A549 (cell line): ENCODE results near the gene ERN1. TPM values are rescaled to one million over a fixed set of nuclear protein-coding genes. Genes with fewer than 3 reads are reported as not detected.

ENCODE experiments used
- ATAC-seq, 2 experiments: fragments of 200-7000 bp in 1 of 2; fragments of >200 bp in 1 of 2; cut with Nextera tagmentation in 1 of 2; cut with Tn5 transposase in 1 of 2; 3 replicates each; pipeline versions ENCODE4 v1.8.0 to v1.9.1; 2018 to 2020; ENCODE audit warnings: mild to moderate bottlenecking in 1 of 2, moderate library complexity in 1 of 2
- CTCF ChIA-PET: fragments of 300-600 bp; sonication (Branson Sonifier 250); formaldehyde crosslinking; extraction: SDS; loops from one replicate; lab custom pipeline; 2021; ENCODE audit warnings: antibody characterized with exemption, inconsistent platforms; lab: Yijun Ruan, JAX
- POLR2A ChIA-PET: fragments of 350-600 bp; formaldehyde crosslinking; extraction: SDS; loops from one replicate; lab custom pipeline; 2021; ENCODE audit warnings: antibody characterized with exemption, inconsistent platforms; lab: Yijun Ruan, JAX
- DNase-seq, 2 experiments: peaks; one replicate each; pipeline versions ENCODE4 v3.0.0 to v3.0.0-alpha.2; 2011 to 2016; ENCODE audit warnings: low read depth in 1 of 2, low spot score in 1 of 2
- FAIRE-seq: peaks from 2 replicates; lab custom pipeline; 2011; peaks lifted over from hg19 to GRCh38; lab: Jason Lieb, UNC
- H3K27ac ChIP-seq, 2 experiments: fragments of >200 bp; sonication (Bioruptor Twin); formaldehyde crosslinking; 3 replicates each; pipeline ENCODE4 v1.5.1; 2016 to 2017
- H3K4me1 ChIP-seq: fragments of >200 bp; sonication (Bioruptor Twin); formaldehyde crosslinking; 3 replicates; pipeline ENCODE4 v1.6.1; 2016
- H3K4me2 ChIP-seq: fragments of >200 bp; sonication (Bioruptor Twin); formaldehyde crosslinking; 3 replicates; pipeline ENCODE4 v1.6.1; 2016
- H3K4me3 ChIP-seq: fragments of >200 bp; sonication (Bioruptor Twin); formaldehyde crosslinking; 3 replicates; pipeline ENCODE4 v1.5.1; 2016
- H3K9me3 ChIP-seq: fragments of >200 bp; sonication (Bioruptor Twin); formaldehyde crosslinking; 3 replicates; pipeline ENCODE4 v1.6.1; 2016
- FOSB ChIP-seq: fragments of 250-450 bp; sonication (Bioruptor Pico); IDR thresholded peaks from 2 replicates; pipeline ENCODE4 v1.5.0; 2020; ENCODE audit warnings: mild to moderate bottlenecking, moderate library complexity
- FOXS1 ChIP-seq: fragments of 250-450 bp; sonication (Bioruptor Pico); IDR thresholded peaks from 2 replicates; pipeline ENCODE4 v1.5.0; 2020; ENCODE audit warnings: mild to moderate bottlenecking, moderate library complexity
- HES2 ChIP-seq: fragments of >200 bp; sonication (Bioruptor Twin); formaldehyde crosslinking; IDR thresholded peaks from 2 replicates; pipeline ENCODE4 v1.6.1; 2016
- HOXB13 ChIP-seq: fragments of 250-450 bp; sonication (Bioruptor Pico); IDR thresholded peaks from 2 replicates; pipeline ENCODE4 v1.5.0; 2020; ENCODE audit warnings: low read depth, mild to moderate bottlenecking, moderate library complexity
- HOXB5 ChIP-seq: fragments of 250-450 bp; sonication (Bioruptor Pico); IDR thresholded peaks from 2 replicates; pipeline ENCODE4 v1.5.0; 2020; ENCODE audit warnings: mild to moderate bottlenecking, moderate library complexity
- KDM1A ChIP-seq: fragments of 200-600 bp; sonication (generic); IDR thresholded peaks from 2 replicates; pipeline ENCODE4 v1.6.1; 2016; ENCODE audit warnings: low read depth, mild to moderate bottlenecking
- KDM5A ChIP-seq: fragments of 200-600 bp; sonication (generic); IDR thresholded peaks from 2 replicates; pipeline ENCODE4 v1.6.1; 2016; ENCODE audit warnings: antibody characterized with exemption, mild to moderate bottlenecking
- MAFK ChIP-seq: fragments of 450-650 bp; IDR thresholded peaks from 2 replicates; pipeline ENCODE4 v1.6.1; 2014; ENCODE audit not compliant: partially characterized antibody
- PBX3 ChIP-seq: IDR thresholded peaks from 2 replicates; pipeline ENCODE4 v1.6.1; 2012
- PHF8 ChIP-seq: fragments of 200-600 bp; sonication (generic); IDR thresholded peaks from 2 replicates; pipeline ENCODE4 v1.6.1; 2016; ENCODE audit warnings: low read depth, mild to moderate bottlenecking, antibody characterized with exemption, moderate library complexity, borderline replicate concordance
- POLR2AphosphoS2 ChIP-seq: conservative IDR thresholded peaks from 2 replicates; pipeline ENCODE4 v1.6.1; 2012; ENCODE audit warnings: low read length, improper control_type of control experiment, inconsistent platforms
- RFX5 ChIP-seq: fragments of 450-650 bp; IDR thresholded peaks from 2 replicates; pipeline ENCODE4 v1.7.1; 2014; ENCODE audit warnings: antibody characterized with exemption, mild to moderate bottlenecking, moderate library complexity
- RNF2 ChIP-seq: fragments of 200-600 bp; sonication (generic); IDR thresholded peaks from 2 replicates; pipeline ENCODE4 v1.6.1; 2016; ENCODE audit warnings: low read depth, mild to moderate bottlenecking, antibody characterized with exemption, moderate library complexity, borderline replicate concordance
- SMC3 ChIP-seq: fragments of >200 bp; sonication (Bioruptor Twin); formaldehyde crosslinking; IDR thresholded peaks from 3 replicates; pipeline ENCODE4 v1.6.1; 2018; ENCODE audit warnings: inconsistent platforms
- ZC3H11A ChIP-seq: fragments of 450-650 bp; IDR thresholded peaks from 2 replicates; pipeline ENCODE4 v1.6.1; 2014; ENCODE audit warnings: antibody characterized with exemption, mild to moderate bottlenecking
- ZNF302 ChIP-seq: fragments of 250-450 bp; sonication (Bioruptor Pico); IDR thresholded peaks from 2 replicates; pipeline ENCODE4 v1.9.0; 2021; ENCODE audit warnings: inconsistent platforms, mild to moderate bottlenecking, moderate library complexity
- WGBS: methylation state at CpG from one replicate; pipeline ENCODE4 v1.1.6; 2017; ENCODE audit errors: missing lambda C conversion rate; 5-methylcytosine and 5-hydroxymethylcytosine counted together
- polyA plus RNA-seq, 4 experiments: library from polyadenylated mRNA; depleted of rRNA in 3 of 4; stranded (reverse); fragments of >200 nt; fragmentation: RNase III in 1 of 4; extraction: RNeasy Plus Mini Kit Qiagen cat#74134 plus additional on column Dnase treatment in 1 of 4; gene quantifications; 2 replicates in 3 of 4; 3 replicates in 1 of 4; pipeline ENCODE4 v1.2.3, GENCODE V29; 2011 to 2017
- TF ChIP-seq, protein P1 (sequence below): fragments of 200-600 bp; sonication (generic); IDR thresholded peaks from 2 replicates; pipeline ENCODE4 v1.6.1; 2016; ENCODE audit warnings: antibody characterized with exemption, mild to moderate bottlenecking, moderate library complexity
- TF ChIP-seq, protein P2 (sequence below): fragments of 450-650 bp; IDR thresholded peaks from 2 replicates; pipeline ENCODE4 v1.6.1; 2014; ENCODE audit warnings: antibody characterized with exemption
- TF ChIP-seq, protein P3 (sequence below): IDR thresholded peaks from 2 replicates; pipeline ENCODE4 v1.6.1; 2012

The ERN1 gene
- polyA plus RNA-seq, 2 of the 4 experiments (the other 2 are of a cell fraction) = 4.1 to 19.8 TPM

- ChIA-PET POLR2A (interaction anchor here (0.7 kb wide), 1 partner anchor 17 kb away, joined by 3 read pairs; no protein-coding TSS in a partner anchor), CTCF (interaction anchor here (0.7 to 2.2 kb wide), 10 partner anchors 14 to 238 kb away, joined by 3 to 15 read pairs (median 4); partner anchors contain the start of gene GH1)
- Histone ChIP-seq H3K4me3 (no peak overlapping the region), H3K4me1 (peaks cover 46% of the 10 kb centered on the region), H3K27ac (0 out of 6 replicates have a peak overlapping the region, but pooled peaks of 1 of the 2 experiments have one; percentile 17), H3K4me2 (0 out of 3 replicates have a peak overlapping the region, but pooled peaks have one; percentile 11), H3K9me3 (no peaks in the 10 kb centered on the region)
- TF ChIP-seq HOXB13 (CRISPR knock-in tag) (no peak), ZNF302 (CRISPR knock-in tag) (no peak), PBX3 (no peak), ZC3H11A (no peak), HOXB5 (no peak), KDM5A (no peak)
- TF ChIP-seq, protein P1, sequence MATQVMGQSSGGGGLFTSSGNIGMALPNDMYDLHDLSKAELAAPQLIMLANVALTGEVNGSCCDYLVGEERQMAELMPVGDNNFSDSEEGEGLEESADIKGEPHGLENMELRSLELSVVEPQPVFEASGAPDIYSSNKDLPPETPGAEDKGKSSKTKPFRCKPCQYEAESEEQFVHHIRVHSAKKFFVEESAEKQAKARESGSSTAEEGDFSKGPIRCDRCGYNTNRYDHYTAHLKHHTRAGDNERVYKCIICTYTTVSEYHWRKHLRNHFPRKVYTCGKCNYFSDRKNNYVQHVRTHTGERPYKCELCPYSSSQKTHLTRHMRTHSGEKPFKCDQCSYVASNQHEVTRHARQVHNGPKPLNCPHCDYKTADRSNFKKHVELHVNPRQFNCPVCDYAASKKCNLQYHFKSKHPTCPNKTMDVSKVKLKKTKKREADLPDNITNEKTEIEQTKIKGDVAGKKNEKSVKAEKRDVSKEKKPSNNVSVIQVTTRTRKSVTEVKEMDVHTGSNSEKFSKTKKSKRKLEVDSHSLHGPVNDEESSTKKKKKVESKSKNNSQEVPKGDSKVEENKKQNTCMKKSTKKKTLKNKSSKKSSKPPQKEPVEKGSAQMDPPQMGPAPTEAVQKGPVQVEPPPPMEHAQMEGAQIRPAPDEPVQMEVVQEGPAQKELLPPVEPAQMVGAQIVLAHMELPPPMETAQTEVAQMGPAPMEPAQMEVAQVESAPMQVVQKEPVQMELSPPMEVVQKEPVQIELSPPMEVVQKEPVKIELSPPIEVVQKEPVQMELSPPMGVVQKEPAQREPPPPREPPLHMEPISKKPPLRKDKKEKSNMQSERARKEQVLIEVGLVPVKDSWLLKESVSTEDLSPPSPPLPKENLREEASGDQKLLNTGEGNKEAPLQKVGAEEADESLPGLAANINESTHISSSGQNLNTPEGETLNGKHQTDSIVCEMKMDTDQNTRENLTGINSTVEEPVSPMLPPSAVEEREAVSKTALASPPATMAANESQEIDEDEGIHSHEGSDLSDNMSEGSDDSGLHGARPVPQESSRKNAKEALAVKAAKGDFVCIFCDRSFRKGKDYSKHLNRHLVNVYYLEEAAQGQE = no peak
- TF ChIP-seq, protein P2, sequence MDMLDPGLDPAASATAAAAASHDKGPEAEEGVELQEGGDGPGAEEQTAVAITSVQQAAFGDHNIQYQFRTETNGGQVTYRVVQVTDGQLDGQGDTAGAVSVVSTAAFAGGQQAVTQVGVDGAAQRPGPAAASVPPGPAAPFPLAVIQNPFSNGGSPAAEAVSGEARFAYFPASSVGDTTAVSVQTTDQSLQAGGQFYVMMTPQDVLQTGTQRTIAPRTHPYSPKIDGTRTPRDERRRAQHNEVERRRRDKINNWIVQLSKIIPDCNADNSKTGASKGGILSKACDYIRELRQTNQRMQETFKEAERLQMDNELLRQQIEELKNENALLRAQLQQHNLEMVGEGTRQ = no peak
- FAIRE-seq (no peak), ATAC-seq (no peak), DNase-seq (no peak)
- WGBS = 88% methylated on average over 5 of the region's 5 CpGs
Measured at GRCh38 chr17:64103391-64104364, 26.3 kb downstream of the ERN1 start.

DNA sequence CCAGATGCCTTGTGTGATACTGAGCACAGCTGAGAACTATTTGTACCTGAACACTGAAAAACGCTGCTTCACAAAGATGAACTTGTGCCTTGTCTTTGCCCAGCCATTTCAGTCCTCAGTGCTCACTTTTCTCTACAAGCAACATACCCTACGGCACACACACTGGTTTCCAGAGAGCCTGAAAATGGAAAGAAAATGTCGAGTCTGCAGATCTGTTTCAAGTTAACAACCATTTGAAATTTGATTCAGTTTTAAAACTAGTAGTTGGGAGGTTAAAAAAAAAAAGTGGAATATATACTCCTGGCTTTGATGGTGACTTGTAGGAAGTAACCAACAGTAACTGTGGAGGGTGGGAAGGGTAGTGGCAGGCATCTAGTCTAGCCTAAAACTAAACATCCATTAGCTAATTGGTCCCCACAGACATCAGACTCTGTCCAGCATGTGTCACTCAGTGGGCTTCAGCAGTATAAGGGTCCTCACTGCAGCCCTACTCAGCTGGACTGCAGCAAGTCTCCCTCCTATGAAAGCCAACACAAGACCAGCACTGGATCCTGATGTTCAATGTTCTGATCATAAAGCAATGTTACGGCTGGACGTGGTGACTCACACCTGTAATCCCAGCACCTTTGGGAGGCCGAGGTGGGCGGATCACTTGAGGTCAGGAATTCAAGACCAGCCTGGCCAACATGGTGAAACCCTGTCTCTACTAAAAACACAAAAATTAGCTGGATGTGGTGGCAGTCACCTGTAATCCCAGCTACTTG is 27.1 kb downstream of the ERN1 start:
- H3K27ac ChIP-seq = no peak overlapping the region
- no peak overlapping the region for H3K4me3 ChIP-seq
- ATAC-seq (no peak), DNase-seq (no peak), FAIRE-seq (no peak)
- ChIA-PET CTCF (interaction anchor here (0.9 to 2.8 kb wide), 10 partner anchors 20 to 237 kb away, joined by 3 to 15 read pairs (median 5); partner anchors contain the start of gene GH1), POLR2A (no interaction called here)
- H3K9me3 ChIP-seq = no peaks in the 10 kb centered on the region
- WGBS = 92% methylated on average over 7 of the region's 7 CpGs
- H3K4me1 ChIP-seq = peaks cover 40% of the 10 kb centered on the region
- TF ChIP-seq MAFK = peak; percentile 86
- TF ChIP-seq FOSB (CRISPR knock-in tag) = no peak
- TF ChIP-seq, protein P3, sequence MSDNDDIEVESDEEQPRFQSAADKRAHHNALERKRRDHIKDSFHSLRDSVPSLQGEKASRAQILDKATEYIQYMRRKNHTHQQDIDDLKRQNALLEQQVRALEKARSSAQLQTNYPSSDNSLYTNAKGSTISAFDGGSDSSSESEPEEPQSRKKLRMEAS = no peak
- no peak overlapping the region for H3K4me2 ChIP-seq

- ATAC-seq (no peak; a peak in 1 of 6 replicates), FAIRE-seq (no peak), DNase-seq (no peak)
- no peaks in the 10 kb centered on the region for H3K9me3 ChIP-seq
- no peak for TF ChIP-seq HES2
- no peak for TF ChIP-seq FOXS1 (CRISPR knock-in tag)
- no peak for TF ChIP-seq RFX5
- no peak for TF ChIP-seq FOSB (CRISPR knock-in tag)
- TF ChIP-seq PBX3 = no peak
- TF ChIP-seq KDM1A = no peak
- TF ChIP-seq RNF2 = no peak
- TF ChIP-seq SMC3 = no peak
- no peak for TF ChIP-seq KDM5A
- TF ChIP-seq POLR2AphosphoS2 = no peak
- no peak for TF ChIP-seq PHF8
- H3K4me1 ChIP-seq = peaks cover 18% of the 10 kb centered on the region; the same call in 2 of the 3 replicates
- H3K4me2 ChIP-seq = no peak overlapping the region
- no peak overlapping the region for H3K4me3 ChIP-seq
- 92% methylated on average over 6 of the region's 6 CpGs for WGBS
- ChIA-PET CTCF (interaction anchor here (1.4 to 1.9 kb wide), 3 partner anchors 21 to 45 kb away, joined by 3 to 5 read pairs (median 3); no protein-coding TSS in a partner anchor), POLR2A (no interaction called here)
- no peak overlapping the region for H3K27ac ChIP-seq
Measured at GRCh38 chr17:64099543-64099942, 30.4 kb downstream of the ERN1 start.
